Fibroblast of upper back skin (primary cell): ENCODE measurements around the gene AURKAIP1.
"Not testable (repeated sequence)": the region's sequence is repeated elsewhere in the genome, so short reads cannot be mapped to it uniquely, and the experiment has no call there.

ENCODE experiments used
- DNase-seq: peaks from one replicate; pipeline ENCODE4 v3.0.0-alpha.2; 2013

AURKAIP1 gene

DNA sequence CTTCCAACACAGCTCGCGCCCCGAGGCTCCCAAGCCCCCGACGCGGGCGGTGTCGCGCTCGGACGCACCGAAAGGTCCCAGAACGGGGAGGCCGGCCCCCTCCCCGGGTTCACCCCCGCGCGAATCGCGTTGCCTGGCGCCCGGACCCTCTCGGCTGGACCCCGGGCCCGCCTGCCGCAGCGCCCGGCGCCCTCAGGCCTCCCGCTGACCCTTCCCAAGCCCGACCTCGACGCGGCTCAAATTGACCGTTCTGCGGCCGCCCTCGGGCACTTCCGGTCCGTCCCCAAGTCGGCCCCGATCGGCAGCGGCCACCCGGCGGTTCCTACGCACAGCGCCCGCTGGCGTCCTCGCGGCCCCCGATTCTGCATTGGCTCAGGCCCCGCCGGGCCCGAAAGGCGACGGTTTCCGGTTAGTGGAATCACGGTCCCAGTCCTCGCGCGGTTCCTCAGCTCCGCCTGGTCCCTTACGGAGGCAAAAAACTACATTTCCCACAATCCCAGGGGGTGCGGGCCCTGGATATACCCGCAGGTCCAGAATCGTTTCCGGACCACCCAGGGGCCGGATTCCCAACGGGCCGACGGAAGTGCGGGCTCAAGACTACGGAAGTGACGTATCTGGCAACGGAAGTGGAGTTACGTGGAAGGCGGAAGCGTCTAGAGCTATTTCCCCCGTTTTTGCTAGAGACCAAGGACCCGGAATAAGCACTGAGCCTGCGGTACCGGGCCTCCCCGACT lies at the start of gene AURKAIP1:
Gene AURKAIP1 (minus strand): TSS at position 279 of the 734 bp plus-strand sequence. CDS start 451 bp downstream, outside the sequence.
- DNase-seq = peak; percentile 100

DNA sequence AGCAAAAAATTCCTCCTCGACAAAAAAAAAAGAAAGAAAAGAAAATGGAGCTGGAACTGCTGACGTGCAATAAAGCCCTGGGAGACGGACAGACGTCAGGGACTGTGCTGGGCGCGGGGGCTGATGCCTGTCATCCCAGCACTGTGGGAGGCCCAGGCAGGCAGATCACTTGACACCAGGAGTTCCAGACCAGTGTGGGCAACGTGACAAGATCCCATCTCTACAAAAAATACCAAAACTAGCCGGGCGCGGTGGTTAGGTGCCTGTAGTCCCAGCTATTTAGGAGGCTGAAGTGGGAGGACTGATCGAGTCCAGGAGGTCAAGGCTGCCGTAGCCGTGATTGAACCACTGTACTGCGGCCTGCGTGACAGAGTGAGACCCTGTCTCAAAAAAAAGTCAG lies 49.7 kb upstream of the AURKAIP1 start:
- no peak for DNase-seq

DNA sequence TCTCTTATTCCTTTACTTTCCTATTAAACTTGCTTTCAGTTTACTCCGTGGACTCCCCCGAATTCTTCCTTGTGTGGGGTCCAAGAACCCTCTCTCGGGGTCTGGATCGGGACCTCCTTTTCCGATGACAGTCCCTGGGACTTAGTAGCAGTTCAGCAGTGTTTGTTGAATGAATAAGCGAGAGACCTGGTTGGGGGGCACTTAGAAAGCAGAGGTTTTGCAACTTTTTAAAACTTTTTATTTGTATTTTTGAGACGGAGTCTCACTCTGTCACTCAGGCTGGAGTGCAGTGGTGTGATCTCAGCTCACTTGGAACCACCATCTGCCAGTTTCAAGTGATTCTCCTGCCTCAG lies 48.2 kb upstream of the AURKAIP1 start:
- no peak for DNase-seq

DNA sequence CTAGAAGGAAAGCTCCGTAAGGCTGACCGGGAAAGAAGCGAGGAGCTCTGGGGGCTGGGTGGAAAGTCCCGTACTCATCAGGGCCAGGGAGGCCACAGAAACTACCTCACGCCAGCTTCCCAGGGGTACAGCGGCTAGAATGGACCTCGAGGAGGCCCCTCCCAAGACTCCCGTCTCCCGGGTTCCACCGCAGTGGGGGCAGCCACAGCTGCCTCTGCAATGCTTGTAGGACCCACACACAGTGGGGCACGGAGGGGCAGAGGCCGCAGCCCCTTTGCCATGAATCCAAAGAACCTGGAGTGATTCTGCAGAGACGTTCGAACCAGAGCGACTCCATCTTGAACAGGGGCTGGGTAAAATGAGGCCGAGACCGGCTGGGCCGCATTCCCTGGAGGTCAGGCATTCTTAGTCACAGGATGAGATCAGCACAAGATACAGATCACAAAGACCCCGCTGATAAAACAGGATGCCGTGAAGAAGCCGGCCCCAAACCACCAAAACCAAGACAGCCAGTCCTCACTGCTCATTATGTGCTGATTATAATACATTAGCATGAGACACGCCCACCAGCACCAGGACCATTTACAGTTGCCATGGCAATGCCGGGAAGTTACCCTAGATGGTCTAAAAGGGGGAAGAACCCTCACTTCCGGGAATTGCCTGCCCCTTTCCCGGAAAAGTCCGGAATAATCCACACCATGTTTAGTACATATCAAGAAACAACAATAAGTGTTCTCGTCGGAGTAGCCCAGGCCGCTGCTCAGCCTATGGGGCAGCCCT lies 47.6 kb upstream of the AURKAIP1 start:
- DNase-seq = peak; percentile 63

GRCh38 chr1:1421907-1422464 lies 47.0 kb upstream of the AURKAIP1 start:
- no peak for DNase-seq

DNA sequence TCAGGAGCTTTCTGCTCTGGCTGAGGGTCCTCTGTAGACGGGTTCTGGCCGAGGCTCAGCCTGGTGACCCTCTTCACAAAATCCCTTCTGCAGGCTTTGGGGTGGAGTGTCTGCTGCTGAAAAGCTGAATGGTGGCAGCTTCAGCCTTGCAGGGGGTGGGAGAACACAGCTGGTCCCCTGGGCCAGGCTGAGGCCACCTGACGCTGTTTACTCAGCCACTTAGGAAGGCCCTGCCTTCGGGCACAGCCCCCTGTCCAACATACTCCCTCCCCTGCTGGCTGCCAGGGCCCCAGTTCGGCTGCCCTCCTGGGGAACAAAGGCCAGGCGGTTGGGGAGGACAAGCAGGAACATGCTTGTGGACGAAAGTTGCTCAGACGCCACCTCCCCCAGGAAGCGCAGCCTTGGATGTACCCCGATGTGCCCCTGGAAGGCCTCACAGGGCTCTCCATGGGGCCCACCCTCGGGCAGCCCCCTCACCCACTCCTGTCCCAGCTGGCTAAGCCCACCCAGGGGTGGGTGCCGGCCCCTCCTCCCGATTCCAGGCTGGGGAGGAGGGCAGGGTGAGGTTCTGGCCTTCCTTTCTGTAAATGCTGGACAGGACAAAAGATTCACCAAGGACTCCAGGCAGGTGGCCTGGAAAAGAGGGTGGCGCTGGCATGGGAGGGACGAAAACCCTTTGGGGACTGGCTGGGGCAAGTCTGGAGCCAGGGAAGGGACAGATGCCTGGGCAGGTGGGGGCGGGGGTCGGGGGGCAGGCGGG lies 46.3 kb upstream of the AURKAIP1 start, which contains the start of gene ANKRD65:
Gene ANKRD65 (minus strand): TSS at position 130 of the 760 bp plus-strand sequence. CDS start 271 bp downstream, outside the sequence.
- no peak for DNase-seq

DNA sequence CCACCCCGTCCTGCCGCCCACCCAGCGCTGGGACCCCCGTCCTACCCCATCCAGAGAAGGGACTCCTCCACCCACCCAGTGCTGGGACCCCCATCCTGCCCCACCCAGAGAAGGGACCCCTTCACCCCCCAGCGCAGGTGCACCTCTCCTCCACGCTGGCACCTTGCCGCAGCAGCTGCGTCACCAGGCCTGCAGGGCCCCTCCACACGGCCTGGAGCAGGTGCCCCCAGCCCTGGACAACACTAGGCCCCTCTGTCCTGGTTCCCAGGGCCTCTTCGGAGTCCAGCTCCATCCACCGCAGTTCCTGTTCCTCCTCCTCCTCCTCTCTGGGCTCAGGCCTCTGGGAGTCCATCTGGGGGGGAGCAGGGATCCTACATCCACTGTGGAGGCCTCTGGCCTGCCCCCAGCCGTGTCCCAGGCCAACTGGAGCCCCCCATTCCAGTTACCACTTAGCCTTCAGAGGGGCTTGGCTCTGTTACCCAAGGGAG lies 45.7 kb upstream of the AURKAIP1 start:
- no peak for DNase-seq

- no peak for DNase-seq
These were observed 45.0 kb upstream of the AURKAIP1 start for GRCh38 chr1:1419813-1420653.

DNA sequence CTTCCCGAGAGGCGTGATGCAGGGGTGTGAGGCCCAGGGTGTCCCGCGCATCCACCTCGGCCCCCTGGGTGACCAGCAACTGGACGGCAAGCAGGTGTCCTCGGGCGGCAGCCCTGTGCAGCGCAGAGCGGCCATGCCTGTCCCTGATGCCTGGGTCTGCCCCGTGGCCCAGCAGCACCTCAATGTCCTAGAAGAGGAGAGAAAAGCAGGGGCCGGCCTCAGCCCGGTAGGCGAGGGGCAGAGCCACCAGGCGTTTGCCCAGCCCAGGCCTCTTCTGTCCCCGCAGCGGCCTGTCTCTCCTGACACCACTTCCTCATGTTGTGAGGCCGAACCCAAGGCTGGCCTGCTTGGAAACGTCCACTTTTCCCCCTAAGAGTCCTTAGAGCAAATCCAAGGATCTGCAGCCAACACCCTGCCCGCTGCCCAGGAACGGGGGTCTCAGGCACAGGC lies 44.4 kb upstream of the AURKAIP1 start:
- DNase-seq = no peak

GRCh38 chr1:1418464-1419362 lies 43.7 kb upstream of the AURKAIP1 start:
- no peak for DNase-seq

DNA sequence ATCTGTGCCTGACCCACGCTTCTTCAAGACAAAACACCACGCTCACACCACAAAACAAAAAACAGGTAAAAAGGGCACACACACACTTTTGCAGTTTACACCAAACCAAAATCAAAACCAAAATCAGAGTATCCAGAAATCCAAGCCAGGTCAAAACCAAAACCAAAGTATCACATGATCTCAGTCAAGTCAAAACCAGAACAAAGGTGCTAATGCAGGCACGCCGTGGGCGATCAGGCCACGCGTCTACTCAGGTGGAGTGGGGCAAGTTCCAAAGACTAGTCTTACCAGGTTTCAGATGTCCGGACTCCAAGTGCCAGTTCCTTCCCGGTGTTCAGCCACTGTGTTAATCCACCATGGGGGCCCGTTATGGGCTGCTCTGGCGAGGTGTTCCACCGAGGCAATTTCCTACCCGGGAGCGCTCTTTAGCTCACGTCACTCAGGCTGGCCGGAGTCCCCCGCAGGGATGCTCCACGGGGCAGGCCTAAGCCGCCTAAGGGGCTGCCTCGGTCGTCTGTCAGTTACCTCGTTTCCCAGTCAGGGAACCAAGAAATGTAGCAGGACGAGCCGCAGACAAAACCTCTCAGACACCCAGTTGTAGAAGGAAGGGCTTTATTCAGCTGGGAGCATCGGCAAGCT lies 42.9 kb upstream of the AURKAIP1 start:
- not testable (repeated sequence) for DNase-seq

GRCh38 chr1:1417396-1417795 lies 42.4 kb upstream of the AURKAIP1 start:
- DNase-seq = not testable (repeated sequence)

DNA sequence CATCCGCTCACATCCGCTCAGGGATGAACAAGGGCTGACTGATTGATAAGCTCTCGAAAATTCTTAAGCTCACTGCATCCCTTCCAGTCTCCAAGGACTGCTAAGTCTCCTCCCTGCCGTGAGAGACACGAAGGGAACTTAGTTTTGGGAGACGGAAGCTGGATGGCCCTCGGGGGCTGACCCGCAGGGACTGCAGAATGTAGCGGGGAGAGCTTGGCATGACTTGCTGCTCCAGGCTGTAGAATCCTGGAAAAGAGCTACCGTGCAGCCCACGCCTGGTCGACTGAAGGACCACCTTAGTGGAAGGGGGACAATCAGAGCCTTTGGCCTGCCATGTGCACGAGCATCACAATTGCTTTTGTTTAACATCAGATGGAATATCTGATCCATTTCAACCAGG lies 40.7 kb upstream of the AURKAIP1 start:
- no peak for DNase-seq

GRCh38 chr1:1412311-1412902 lies 37.4 kb upstream of the AURKAIP1 start:
- not testable (repeated sequence) for DNase-seq

DNA sequence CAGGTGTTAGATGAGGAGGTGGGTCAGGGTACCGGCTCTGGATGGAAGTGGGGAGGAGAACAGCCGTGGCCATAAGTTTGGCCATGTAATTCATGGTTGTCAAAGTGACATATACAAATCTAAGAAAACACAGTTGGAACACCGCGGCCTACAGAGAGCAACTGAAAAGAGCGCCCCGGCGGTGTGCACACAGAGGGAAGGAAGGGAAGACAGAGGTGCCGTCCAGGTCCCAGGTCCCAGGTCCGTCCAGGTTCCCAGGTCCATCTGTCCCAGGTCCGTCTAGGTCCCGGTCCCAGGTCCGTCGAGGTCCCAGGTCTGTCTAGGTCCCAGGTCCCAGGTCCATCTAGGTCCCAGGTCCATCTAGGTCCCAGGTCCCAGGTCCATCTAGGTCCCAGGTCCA lies 36.6 kb upstream of the AURKAIP1 start:
- DNase-seq = no peak

DNA sequence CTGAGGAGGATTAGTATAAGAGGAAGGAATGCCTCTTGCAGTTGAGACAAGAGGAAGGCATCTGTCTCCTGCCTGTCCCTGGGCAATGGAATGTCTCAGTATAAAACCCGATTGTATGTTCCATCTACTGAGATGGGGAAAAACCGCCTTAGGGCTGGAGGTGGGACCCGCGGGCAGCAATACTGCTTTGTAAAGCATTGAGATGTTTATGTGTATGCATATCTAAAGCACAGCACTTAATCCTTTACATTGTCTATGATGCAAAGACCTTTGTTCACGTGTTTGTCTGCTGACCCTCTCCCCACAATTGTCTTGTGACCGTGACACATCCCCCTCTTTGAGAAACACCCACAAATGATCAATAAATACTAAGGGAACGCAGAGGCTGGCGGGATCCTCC lies 35.2 kb upstream of the AURKAIP1 start:
- not testable (repeated sequence) for DNase-seq

DNA sequence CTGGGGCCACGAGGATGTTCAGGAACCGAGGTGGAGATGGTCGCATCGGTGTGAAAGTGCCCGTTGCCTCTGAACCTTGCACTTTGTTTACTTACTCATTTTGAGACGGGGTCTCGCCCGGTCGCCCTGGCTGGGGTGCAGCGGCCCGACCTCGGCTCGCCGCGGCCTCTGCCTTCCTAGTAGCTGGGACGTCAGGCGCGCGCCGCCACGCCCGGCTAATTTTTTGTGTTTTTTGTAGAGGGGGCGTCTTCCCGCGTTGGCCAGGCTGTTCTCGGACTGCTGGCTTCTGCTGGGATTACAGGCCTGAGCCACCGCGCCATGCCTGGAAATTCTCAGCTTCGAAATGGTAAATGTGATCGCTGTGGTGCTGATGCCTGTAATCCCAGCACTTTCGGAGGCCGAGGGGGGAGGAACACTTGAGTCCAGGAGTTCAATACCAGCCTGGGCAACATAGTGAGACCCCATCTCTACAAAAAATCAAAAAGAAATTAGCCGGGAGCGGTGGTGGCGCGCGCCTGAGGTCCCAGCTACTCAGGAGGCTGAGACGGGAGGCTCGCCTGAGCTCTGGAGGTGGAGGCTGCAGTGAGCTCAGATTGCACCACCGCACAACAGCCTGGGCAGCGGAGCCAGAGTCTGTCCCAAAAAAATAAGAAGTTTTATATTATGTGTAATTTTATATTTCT lies 32.8 kb upstream of the AURKAIP1 start:
- no peak for DNase-seq

DNA sequence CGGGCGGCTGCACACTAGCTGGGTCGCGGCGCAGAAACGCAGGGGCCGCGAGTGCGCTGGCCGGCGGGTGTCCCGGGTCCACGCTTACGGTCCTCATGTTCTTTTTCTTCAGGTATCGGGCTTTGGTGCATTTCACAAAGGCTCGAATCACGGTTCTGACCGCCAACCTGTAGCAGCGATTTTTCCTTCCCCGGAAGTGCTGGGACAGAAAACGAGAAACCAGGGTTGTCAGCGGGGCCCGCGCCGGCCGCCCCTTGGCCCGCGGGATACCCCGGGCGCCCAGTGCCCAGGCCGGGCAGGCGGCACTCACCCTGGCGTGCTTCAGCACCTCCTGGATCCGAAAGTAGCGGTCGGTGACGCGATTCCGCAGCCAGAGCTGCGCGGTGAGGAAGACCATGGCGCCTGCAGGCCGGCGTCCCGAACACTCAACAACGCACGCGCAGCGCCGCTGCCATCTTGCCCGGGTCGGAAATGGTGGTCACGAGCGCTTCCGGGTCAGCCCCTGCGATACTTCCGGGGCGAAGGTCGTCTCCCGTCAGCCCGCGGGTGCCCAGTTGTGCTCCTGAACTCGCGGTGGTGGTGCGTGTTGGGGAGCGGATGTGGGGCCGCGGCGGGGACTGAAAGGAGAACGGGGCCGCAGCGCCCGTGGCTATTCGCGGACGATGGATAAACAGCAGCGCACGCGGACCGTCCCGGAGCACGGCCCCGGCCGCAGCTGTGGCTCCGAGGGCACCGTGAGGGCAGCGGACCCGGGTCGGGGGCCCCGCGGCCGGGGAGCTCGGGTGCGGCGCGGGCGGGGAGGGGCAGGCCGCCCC lies 32.0 kb upstream of the AURKAIP1 start, which contains the start of gene MRPL20:
Gene MRPL20 (minus strand): TSS at position 473 of the 815 bp plus-strand sequence. CDS start 76 bp downstream, at position 397.
- DNase-seq = peak; percentile 88
